Activated CD8-positive, alpha-beta memory T cell treated with anti-CD3 and anti-CD28 coated beads, Interleukin-2, amount 50 U/mL, for 24 hours (primary cell): ENCODE measurements around the gene ATOSB.
"Not testable (repeated sequence)": the region's sequence is repeated elsewhere in the genome, so short reads cannot be mapped to it uniquely, and the experiment has no call there.

ENCODE experiments used
- DNase-seq: peaks from one replicate; pipeline ENCODE4 v3.0.0-alpha.2; 2020; ENCODE audit errors: extremely low read depth

Gene ATOSB, protein sequence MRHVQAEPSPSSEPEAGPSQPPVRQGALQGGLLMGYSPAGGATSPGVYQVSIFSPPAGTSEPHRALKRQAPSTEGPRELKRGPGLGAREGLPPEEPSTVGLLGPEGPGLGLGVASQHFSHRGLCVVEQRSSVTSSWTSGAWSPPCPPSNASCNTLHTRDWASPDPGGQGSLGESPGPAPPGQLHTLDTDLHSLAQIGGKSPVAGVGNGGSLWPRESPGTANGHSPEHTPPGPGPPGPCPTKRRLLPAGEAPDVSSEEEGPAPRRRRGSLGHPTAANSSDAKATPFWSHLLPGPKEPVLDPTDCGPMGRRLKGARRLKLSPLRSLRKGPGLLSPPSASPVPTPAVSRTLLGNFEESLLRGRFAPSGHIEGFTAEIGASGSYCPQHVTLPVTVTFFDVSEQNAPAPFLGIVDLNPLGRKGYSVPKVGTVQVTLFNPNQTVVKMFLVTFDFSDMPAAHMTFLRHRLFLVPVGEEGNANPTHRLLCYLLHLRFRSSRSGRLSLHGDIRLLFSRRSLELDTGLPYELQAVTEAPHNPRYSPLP

DNA sequence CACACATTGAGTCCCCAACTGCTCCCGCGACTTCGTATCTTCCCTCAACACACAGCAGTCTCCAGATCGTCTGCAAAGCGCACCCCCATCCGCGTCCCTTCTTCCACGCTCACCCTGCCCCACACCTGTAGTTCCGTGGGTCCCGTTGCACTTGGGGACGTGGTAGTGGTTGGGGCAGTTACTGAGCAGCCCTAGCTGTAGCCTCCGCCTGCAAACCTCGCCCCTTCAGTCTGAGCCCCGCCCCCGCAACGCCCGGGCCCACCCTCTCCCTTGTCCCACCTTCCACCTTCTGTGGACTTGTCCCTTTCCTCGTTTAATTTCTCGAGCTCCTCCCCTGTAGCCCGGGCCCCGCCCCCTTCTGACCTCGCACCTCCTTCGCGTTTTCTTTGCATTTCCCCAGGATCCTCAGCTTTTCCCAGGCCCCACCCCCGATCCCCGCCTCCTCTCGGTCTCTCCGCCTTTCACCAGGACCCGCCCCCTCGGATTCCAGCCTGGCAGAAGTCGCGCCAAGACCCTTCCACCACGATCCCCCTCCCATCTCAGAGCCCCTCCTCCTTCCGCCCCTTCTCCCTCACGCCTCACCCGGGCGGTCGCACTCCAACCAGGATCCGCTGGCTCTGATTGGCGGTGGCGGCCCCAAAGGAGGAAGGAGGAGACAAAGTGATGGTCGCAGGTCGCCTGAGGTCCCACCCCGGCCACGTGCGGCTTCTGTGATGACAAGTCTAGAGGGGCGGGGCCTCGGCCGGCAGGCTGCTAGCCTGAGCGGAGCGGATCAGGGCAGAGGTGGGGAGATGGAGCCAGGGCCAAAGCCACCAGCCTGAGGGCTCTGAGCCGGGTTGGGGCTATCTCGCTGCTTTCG is at the start of gene ATOSB:
Gene ATOSB (minus strand): TSS at position 183 of the 859 bp plus-strand sequence. CDS start 7,588 bp downstream, outside the sequence.
- peak; percentile 87 for DNase-seq

DNA sequence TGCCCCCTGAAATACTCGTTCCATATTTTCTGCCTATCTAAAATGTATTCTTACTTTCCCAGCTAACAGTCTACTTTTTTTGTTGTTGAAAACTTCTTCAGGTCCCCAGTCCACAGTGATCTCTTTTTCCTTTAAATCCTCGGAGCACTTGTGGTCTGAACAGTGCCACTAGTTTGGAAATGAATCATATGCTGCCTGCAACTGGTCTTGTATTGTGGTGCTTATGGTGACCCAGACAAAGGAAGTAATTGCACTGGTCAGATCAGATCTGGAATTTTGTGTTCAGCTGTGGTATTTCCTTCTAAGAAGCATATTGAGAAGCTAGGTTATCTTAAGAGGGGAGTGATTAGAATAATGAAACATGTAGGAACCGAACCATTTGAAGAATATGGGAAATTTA is 49.0 kb upstream of the ATOSB start:
- no peak for DNase-seq

DNA sequence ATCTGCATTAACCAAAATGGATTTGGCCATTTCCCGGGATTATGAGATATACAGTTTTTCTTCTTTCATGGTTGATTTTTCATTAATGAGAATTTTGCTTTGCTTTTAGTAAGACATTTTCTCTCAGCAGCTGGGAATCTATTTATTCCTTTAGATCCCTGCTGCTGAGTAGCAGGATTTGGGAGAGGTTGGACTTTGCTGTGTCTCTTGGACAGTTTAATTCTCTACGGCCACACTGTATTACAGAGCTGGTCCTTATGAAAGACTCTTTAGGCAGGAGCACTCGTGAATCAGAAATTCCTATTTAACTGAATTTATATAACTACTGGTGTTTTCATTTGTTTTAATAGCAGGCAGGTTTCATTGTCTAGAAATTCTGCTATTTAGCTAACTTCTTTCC is 47.8 kb upstream of the ATOSB start:
- DNase-seq: no peak

DNA sequence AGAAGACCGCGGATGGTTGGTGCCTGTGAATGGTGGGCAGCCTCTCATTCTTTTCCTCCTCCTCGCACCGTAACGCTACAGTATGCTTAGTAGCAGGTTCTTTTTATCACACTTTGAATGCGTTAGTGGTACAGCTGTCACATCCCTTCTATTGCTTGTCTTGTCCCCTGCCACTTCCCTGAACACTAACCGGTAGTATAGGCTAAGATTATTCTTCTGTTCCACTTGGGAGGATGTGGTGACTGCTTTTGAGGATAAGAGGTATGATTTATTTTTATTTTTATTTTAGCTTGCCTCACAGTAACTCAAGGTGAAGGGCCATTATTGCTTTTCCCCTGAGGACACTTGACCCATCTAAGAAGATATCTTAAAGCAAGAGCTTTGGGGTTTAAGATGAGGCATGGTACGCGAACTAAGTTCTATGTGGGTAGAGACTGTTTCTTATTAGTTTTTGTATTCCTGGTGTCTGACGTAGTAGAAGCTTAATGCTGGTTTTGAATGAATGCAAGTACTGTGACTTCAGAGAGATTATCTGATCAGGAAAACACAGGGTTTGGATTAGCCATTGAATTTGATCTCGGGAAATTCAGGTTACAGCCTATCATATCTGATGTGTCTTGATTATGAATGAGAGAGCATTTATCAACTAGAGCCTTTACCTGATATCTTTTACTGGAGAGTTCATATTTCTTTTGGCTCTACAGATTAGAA is 47.1 kb upstream of the ATOSB start:
- DNase-seq: no peak

DNA sequence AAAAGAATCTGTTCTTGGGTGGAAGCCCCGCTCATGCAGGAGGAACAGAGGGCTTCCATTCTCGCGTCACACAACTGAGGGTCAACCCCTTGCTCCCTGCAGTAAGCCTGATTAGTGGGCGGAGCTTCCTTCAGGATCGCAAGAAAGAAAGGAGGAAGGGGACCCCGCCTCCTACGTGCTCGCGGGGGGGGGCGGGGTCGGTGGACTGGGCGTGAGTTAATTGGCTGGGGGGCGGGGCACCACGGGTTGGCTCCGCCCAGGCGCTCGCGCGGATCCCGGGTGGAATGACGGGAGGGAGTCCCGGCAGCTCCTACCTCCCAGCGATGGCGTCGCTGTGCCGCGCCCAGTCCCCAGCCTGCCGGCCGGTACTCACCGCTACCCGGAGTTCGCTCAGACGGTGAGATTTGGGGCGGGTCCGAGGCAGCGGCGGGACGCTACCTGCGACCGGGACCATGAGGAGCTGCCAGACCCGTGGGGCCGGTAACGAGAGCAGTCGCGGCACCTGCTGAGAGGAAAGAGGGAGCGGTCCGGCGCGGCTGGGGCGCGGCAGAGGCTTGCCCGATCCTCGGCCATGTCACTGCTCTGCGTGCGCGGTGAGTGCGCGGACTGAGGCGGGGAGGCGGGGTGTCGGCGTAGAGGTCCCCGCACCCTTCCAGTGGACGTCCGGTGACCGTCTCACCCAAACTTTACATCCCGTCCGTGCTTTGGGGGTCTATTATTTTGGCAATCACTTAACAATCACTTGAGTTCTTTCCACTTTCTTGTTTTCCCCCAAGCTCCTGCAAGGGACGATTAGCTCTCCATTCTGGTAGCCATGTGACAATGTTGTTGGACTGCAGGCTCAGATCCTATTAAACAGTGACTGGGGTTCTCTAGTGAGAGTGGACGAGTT is 46.3 kb upstream of the ATOSB start, which contains the start of gene UNC13B:
Gene UNC13B (plus strand): TSS at position 297 of the 892 bp plus-strand sequence. CDS start 275 bp downstream, at position 572.
- DNase-seq: peak; percentile 32

DNA sequence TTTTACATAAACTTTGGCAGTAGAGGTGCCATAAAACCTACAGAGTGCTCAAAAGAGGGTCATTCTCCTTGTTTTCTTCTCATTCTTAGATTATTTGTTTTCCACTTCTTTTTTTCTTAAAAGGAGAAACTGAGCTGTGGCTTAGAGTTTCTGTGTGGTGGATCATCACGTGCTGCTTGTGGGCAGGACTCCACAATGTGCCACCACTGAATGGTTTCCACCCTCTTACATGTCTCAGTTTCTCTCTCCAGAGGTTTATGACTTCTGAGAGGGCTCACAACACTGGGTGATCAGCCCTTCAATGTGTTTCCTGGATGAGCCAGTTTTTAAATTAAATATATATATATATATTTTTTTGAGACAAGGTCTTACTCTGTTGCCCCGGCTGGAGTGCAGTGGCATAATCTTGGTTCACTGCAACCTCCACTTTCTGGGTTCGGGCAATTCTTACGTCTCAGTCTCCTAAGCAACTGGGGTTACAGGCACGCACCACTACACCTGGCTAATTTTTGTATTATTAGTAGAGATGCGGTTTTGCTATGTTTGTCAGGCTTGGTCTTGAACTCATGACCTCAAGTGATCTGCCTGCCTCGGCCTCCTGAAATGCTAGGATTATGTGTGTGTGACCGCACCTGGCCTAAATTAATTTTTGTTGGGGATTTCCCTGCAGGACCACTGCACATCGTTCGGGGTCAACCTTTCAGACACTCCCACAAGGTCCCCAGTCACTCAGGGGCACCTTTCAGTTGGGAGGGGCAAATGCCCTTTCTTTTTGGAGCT is 43.0 kb upstream of the ATOSB start:
- DNase-seq: no peak

GRCh38 chr9:35157836-35158235 is 42.2 kb upstream of the ATOSB start:
- not testable (repeated sequence) for DNase-seq

DNA sequence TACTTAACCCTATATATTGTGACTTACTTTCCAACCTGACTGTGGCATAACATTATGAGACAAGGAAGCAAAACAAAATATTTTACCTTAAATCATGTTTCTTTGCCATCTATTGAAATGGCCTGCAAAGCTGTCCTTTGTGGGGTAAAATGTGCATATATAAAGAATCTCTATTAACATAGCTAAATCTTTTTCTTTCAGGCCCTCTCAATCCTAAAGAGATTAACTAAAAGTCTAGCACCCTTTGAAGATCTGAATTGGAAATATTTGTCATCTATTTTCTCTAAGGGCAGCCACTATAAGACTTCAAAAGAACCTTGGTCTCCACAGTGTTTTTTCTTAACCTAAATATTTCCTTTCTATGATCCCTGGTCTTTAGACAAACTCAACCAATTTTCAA is 41.1 kb upstream of the ATOSB start:
- DNase-seq: no peak

DNA sequence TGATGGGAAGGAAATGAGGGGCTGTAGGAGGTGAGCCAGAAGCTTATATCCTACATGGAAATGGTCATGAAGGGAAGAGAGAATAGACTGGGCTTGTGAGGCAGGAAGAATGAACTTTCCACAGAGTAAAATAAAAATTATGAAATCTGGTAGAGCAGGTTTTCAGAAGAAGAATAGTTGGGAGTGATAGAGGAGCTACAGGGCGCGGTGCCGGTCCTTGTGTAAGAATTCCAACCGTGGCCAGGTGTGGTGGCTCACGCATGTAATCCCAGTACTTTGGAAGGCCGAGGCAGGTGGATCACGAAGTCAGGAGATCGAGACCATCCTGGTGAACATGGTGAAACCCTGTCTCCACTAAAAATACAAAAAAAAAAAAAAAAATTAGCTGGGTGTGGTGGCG is 37.3 kb upstream of the ATOSB start:
- DNase-seq: no peak

DNA sequence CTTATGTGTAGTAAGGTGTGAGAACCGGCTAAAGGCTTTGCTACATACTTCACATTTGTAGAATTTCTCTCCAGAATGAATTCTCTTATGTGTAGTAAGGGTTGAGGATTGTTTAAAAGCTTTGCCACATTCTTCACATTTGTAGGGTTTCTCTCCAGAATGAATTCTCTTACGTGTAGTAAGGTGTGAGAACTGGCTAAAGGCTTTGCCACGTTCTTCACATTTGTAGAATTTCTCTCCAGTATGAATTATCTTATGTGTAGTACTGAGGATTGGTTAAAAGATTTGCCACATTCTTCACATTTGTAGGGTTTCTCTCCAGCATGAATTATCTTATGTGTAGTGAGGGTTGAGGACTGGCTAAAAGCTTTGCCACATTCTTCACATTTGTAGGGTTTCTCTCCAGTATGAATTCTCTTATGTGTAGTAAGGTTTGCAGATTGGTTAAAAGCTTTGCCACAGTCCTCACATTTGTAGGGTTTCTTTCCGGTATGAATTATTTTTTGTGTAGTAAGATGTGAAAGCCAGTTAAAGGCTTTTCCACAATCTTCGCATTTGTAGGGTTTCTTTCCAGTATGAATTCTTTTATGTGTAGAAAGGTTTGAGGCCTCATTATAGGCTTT is 32.4 kb upstream of the ATOSB start:
- not testable (repeated sequence) for DNase-seq

DNA sequence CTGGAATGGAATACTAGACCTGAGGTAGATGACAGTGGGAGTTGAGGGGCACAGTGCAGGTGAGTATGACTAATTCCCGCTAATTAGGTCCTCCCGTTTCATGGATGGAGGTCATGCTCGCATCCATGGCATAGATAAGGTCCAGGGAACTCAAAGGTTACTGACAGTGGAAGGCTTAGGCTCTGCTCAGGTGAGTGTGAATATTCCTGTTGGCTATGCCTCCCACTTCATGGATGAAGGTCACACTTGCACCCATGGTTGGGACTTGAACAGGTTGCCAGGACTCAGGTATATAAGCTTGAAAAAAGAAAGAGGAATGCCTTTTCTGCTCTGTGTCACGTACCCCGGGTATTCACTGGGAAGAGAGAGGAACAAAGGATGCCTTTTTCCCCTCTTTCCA is 26.4 kb upstream of the ATOSB start:
- no peak for DNase-seq

- no peak for DNase-seq
These were observed 24.4 kb upstream of the ATOSB start for GRCh38 chr9:35140093-35140492.

DNA sequence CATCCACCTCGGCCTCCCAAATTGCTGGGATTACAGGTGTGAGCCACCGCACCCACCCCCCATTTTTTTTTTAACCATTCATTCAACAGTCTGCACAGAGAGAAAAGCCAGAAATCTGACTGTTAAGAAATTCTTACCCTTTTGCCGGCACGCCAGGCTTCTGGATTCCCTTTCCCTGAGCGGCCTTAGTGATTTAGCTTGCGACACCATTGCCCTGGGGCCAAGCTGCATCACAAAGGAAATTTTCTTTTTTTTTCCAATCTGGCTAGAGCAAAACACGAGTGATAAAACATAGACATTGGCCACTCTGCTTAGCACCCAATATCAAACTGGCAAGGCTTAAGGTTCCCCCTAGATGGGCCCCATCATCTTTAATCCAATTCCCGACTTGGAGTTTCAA is 21.2 kb upstream of the ATOSB start:
- DNase-seq: no peak

DNA sequence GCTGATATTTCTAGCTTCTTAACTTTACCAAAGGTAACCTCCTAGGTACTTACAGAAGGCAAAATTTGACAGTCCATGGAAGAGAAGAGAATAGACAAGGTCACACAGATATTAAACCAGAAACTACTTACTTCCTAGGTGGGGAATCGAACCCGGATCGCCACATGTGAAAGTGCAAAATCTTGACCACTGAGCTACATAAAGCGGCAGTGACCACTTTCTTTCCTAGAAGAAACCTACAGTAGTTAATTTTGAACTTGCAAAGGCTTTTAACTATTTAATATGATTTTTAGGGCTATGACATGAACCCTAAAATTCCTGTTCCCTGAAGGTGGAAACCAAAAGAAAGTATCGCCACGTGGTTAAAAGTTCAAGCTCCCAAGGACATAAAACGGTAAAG is 20.3 kb upstream of the ATOSB start:
- DNase-seq: no peak

DNA sequence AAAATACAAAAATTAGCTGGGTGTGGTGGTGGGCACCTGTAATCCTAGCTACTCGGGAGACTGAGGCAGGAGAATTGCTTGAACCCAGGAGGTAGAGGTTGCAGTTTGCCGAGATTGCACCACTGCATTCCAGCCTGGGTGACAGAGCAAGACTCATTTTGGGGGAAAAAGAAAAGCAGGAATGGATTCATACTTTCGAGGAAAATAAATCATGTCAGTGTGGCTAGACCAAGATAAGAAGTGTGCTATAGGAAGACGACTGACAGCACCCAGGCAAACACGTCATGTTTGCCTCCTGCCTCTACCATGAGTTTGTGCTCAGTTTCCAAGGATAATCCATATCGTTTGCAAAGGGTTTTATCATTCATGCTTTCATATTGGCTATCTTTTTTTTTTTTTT is 19.3 kb upstream of the ATOSB start:
- DNase-seq: no peak

DNA sequence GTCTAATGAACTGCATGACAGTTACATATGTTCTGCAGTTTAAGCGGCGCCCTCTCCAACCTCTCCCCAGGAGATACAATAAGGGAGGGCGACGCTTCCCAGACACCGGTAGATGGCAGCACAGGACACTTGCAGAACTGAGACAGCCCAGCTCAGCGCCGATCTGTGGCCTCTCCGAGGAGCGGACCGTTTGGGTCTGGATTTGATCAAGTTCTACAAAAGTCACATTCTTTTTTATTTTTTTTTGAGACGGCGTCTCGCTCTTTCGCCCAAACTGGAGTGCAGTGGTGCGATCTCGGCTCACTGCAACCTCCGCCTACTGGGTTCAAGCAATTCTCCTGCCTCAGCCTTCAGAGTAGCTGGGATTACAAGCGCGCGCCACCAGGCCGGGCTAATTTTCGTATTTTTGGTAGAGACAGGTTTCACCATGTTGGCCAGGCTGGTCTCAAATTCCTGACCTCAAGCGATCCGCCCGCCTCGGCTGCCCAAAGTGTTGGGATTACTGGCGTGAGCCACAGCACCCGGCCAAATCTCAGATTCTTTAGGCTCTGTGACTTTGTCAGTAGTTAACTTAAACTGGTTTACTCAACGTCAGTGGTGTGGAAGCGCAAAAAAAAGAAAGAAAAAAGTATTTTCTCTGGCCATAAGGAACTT is 1.4 kb upstream of the ATOSB start:
- peak; percentile 69 for DNase-seq

- DNase-seq: no peak
These were observed 856 bp upstream of the ATOSB start for GRCh38 chr9:35116539-35116897.

- DNase-seq: no peak
These were observed 628 bp downstream of the ATOSB start for GRCh38 chr9:35114840-35115628.
